NCI-H146 treated with DMSO at 0.1 percent for 48 hours (cell line): Measurements from ENCODE around the gene PTPRD.
A peak's percentile ranks its signal among the peaks of the same experiment; 100 is the strongest.

ENCODE experiments used
- DNase-seq: peaks from one replicate; lab custom pipeline; 2025; ENCODE audit not compliant: unreplicated experiment; lab: John Stamatoyannopoulos, UW

Gene PTPRD

DNA sequence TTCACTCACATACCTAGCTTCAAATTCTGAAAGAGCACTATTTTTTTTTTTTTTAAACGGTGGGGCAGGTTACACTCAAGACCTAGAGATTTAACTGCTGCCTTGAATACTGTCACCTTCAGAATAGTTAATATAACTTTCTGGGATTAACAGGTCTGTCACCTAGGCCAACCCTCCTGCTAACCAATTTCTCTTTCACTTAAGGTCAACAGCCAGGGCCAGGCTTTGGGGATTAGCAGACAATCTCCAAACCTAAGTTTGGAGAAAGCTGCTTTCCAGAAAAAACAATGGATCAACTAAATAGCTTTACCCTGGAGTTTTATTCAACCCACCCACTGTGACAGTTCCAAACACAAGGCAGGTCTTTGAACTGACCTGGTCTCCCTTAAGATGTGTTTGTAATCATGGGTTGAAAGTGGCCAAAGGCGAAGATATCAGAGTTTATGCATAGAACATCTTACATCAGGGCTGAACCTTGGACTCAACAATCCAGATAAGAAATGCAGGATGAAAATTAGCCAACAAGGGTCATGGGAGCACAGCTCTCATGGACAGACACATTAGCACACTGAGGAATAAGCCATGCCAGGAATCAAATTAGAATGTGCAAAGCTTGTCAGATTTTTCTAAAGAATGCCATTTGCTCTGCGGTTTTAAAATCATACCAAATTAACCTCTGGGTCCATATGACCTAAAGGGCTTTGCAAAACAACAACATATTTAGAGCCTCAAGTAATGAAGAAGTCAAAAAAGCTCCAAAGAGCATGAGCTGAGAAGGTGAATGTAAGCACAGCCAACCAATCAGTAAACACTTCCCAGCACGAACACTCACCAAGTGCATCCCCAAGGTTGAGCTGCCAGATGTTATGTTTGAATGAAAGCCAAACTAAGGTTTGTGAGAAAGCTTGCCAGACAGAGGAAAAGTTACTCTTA is 2274.7 kb downstream of the PTPRD start:
- no peak for DNase-seq

DNA sequence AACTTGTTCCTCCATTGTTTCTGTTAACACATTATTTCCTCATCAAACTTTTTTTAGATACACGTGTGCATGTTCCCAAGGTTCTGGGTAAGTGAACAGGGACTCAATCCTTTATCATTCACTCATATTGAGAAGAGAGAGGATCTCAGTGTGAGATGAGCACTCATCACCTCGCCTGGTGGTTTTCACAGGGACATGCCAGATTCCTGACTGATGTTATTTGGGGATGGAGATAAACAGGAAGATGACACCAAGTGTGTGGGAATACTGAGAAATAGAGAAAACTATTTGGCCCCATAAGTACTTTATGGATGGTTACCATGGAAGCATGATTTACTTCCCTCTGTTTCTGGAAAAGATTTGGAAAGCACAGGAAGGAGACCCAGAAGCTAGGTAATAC is 2279.9 kb downstream of the PTPRD start:
- DNase-seq, result no peak

DNA sequence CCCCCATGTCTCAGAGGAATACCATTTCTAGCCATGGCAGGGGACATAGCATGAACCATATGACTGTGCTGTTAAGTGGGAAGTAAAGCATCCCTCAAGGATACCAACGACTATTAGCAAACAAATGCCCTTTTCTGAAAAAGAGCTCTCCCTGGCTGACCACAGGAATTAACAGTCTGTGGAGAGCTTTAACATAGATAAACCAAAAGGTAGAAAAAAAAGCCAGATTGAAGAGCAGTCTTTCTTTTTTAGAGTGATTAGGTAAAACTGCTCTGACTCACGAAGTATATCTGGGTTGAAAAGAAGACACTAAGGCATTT is 2280.5 kb downstream of the PTPRD start:
- DNase-seq, result no peak

DNA sequence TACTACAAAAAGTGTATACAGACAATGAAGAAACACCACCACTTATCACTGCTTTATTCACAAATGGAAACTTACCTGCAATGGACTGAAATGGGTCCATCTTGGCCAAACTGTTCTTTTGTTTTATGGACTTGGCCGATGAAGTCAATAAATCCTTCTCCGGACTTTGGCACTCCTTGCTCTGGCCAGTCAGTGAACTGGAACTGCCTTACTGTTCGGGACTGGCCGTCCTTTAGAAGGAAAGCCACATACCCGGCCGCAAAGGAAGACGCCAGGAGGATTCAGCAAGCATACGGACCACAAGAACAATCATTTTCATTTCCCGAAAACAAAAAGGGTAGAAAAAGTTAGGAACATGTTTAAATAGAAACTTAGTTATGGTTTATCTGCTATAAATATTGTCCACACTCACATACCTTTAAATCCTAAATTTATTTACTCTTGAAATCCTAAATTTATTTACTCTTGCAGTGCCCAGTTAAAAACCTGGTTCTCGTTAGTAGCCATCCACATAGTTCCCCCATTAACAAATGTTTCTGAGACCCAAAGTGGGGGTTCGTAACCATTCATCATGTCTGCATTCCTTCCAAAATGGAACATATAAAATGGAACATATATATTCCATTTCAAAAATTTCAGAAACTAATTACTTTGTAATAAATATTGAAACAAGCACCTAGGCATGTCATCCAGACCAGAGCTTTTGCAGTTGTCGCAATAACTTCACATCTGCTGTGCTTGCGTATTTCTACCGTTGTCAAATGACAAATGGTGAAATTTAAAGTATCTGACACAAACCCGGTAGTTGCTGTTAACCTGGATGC is 2281.1 kb downstream of the PTPRD start:
- no peak for DNase-seq

DNA sequence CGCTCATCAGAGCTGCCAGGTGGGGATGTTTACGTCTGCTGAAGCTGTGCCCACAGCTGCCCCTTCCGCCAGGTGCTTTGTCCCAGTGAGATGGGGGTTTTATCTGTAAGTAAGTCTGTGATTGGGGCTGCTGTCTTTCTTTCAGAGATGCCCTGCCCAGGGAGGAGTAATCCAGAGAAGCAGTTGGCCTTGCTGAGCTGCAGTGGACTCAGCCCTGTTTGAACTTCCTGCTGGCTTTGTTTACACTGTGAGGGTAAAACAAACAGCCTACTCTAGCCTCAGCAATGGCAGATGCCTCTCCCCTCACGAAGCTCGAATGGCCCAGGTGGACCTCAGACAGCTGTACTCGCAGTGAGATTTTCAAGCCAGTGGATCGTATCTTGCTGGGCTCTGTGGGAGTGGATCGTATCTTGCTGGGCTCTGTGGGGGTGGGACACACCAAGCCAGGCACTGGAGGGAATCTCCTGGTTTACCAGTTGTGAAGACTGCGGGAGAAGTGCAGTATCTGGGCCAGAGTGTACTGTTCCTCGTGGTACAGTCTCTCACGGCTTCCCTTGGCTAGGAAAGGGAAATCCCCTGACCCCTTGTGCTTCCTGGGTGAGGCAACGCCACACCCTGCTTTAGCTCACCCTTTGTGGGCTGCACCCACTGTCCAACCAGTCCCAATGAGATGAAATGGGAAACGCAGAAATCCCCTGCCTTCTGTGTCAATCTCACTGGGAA is 2283.1 kb downstream of the PTPRD start:
- DNase-seq, result peak; percentile 99

DNA sequence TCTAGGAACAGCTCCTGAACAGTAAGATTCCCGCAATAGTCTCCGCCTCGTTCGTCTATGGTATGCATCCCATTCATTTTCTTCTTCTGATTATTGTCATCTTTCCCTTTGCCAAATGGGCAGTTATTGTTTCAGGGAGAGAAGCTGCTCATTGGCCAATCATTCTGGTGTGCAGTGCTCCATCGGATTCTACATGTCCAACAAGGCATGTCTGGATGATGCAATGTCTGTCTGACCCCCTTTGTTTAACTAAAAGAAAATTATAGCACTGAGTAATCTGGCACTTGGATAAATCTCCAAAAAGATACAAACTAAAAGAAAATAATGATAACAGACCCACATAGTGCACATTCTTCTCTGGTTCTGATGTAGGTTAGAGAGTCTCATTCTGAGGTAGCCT is 2297.6 kb downstream of the PTPRD start:
- no peak for DNase-seq

DNA sequence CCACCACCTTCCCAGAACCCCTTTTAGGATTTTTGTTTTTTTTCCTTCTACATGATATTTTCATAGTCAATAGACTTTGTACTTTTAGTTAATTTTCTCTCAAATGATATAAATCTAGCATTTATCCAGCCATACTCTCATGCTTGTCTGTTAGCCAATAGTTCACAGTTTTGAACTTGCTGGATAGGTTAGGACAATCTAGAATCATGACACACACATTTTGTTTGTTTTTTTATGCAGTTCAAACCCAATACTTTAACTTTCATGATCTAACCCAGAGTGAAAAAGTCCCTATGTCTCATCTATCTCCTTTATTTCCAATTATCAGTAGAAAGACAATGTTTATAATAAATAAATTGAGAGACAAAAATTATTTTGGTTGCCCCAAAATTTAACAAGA is 2303.5 kb downstream of the PTPRD start:
- DNase-seq, result no peak

DNA sequence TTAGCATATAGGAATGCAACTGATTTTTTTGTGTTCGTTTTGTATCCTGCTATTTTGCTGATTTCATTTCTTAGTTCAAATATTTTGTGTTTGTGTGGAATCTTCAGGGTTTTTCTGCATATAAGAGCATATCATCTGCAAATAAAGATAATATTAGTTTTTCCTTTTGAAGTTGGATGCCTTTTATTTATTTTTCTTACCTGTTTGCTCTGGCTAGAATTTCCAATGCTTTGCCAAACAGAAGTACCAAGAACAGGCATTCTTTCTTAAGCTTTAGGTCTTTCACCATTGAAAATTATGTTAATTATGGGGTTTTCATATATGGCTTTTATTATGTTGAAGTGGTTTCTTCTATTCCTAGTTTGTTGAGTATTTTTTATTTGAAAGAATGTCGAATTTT is 2308.1 kb downstream of the PTPRD start:
- DNase-seq, result no peak

DNA sequence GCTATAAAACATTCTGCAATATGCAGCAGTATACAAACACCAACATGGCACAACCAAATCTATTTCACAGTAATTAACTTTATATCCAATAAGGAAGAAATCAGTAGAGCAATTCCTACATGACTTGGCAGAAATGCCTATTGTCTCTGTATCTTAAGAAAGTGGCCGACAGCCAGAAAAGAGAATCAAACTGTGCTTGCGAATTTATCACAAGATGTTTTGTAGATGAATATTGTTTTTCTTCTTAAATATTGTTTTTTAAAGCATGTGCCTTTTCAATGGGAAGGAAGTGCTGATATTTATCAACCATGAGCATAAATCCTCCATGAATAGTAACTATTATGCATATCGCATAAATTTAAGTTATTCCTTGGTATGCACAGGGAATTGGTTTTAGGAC is 2311.5 kb downstream of the PTPRD start:
- no peak for DNase-seq

DNA sequence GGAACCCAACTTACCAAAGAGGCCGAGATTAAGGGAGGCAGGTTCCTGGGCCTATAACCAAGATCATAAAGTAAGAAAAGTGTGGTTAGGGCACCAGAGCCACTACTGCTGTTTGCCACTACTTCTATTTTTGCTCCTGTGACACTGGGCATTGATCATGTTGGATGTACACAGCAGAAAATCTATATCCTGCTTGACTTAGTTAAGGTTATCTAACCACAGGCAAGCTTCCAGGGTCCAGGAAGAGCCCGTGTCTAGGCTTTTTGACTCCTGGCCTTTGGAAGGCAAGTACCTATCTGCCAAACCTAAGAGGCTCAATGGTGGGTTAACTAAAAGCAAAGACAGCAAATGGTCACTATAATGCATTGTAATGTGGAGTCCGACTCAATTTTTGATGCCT is 2315.8 kb downstream of the PTPRD start:
- no peak for DNase-seq

DNA sequence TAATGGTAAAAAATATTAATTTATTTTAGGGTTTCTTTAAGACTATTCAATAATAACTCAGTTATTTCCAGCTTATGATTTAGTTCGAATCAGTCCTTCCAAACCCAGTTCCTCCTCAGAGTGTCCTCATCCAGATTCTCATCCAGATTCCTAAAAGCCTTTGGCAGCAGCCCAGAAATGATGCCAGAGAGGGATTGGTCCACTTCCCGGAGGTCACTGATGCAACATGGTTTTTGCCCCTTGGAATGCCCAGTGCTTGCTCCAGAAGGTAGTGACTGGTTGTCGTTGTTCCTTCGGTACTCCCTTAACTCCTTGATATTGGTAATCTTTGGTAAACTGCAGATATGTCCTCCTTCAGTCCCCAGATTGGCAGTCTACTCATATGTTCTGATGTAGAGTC is 2320.1 kb downstream of the PTPRD start:
- no peak for DNase-seq

DNA sequence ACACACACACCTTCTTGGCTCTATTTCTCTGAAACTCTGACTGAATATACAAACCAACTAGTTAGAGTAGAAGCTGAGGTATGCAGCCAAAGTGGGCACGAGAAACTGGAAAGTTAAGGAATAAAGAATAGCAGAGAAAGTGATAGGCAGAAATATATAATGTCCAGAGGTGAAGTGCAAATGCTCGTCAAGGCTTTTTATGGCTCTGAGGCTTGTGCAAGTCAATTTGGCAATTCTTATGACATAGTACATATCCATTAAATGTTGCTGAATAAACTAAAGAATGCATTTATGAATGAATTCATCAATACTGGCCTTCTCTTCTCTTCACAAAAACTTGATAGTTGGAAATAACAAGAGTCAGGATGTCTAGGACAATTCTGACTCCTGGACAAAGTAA is 2323.1 kb downstream of the PTPRD start:
- DNase-seq, result no peak

DNA sequence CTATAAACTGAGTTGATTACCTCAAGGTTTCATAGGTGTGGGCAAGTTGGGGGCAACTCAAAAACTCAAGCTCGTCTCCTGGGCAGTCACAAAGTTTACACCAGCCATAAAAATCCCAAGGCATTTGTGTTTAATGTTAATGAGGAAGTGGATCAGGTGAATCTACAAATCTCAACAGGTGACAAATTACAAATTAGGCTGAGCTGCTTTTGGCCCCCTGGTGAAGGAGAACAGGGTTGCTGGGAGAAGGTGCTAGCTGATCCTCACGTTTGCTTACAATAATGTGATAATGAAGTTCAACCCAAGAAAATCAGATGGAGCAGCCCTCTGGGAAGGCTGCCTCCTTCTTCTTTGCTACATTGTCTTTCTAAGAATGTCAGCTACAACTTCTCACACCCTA is 2324.8 kb downstream of the PTPRD start:
- no peak for DNase-seq

DNA sequence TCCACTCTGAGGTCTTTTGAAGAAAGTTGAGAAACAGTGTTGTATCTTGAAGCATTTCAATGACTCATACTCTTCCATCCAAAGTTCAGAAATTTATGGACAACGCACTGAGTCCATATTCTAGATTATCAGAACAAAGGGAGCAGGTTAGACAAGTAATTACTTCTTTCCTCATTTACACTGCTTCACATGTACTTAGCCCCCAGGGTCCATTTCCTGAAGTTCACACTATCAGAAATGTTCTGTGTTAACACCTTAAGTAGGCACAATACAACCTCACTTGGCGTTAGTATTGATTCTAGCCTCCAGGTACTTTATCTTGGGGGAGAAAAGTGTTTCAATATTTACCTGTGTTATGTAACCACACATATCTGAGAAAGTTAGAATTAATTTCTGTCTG is 2325.3 kb downstream of the PTPRD start:
- no peak for DNase-seq

DNA sequence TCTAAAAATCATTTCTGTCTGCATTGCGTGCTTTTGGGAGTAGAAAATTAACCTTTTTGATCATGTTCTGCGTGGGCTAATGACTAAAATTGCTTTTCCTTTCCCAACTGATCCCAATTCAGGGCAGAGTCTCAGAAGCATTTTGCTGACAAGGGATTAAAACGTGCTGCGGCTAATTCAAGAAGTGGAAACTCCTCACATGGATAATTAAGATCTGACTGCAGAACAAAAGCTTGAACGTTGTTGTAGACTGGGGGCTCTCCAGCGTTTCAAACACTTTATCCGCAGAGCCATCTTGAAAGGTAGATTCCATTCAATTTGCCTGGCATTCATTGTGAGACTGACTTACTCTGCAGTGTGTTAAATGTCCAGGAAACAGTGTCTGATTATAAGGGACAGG is 2327.9 kb downstream of the PTPRD start:
- DNase-seq, result no peak

DNA sequence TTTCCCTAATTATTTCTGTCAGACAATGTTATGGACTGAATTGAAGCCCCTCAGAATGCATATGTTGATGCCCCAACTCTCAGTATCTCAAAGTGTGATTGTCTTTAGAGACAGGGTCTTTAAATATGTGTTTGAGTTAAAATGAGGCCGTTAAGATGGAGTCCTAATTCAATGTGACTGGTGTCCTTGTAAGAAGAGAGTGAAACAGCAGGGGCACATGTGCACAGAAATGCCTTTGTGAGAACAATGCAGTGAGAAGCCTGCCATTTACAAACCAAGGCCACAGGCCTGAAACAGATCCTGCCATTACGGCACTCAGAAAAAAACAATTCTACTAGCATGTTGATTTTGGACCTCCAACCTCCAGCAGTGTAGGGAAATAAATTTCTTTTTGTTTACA is 2330.3 kb downstream of the PTPRD start:
- DNase-seq, result no peak

DNA sequence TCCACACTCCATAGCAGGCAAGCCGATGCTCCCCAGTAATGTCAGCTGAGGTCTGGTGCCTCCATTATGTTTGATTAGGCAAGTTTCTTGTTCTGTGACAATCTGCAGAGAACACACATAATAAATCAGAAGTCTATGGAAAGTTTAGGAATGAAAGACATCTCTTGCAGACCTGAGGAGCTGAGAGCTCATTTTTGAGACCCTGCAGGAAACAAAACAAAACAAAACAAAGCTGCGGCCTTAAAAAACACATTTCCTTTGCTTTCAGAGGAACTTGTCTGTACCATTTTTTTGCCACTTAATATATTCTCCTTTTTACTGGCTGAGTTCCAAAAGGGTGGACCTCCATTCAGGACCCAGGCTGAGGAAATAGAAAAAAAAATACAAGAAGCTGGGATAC is 2332.0 kb downstream of the PTPRD start:
- DNase-seq, result no peak

DNA sequence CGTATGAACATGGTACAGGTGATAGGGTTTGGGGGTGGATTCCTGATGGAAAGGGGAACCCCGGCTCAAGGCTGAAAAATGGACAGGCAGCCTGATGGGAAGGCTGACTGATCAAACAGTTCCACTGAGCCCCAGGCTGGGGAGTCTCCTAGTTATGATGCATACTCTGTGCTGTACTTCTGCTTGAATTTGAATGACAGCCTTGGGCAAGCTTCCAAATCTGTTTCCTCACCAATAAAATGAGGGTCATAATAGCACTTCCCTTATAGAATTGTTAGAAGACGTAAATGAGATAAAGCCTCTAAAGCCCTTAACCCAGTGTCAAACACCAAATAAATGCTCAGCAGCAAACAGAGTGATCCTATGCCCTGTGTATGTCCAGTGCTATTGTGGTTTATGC is 2334.8 kb downstream of the PTPRD start:
- no peak for DNase-seq

DNA sequence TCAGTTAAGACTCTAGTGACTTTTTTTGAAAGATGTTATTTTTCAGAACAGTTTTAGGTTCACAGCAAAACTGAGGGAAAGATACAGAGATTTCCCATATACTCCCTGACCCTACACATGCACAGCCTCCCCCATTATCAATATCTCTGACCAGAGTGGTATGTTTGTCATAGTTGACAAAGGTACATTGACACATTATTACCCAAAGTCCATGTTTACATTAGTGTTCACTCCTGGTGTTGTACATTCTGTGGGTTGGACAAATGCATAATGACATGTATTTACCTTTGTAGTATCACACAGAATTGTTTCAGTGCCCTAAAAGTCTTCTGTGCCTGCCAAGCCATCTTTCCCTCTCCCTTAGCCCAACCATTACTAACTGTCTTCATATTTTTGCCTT is 2342.6 kb downstream of the PTPRD start:
- no peak for DNase-seq

DNA sequence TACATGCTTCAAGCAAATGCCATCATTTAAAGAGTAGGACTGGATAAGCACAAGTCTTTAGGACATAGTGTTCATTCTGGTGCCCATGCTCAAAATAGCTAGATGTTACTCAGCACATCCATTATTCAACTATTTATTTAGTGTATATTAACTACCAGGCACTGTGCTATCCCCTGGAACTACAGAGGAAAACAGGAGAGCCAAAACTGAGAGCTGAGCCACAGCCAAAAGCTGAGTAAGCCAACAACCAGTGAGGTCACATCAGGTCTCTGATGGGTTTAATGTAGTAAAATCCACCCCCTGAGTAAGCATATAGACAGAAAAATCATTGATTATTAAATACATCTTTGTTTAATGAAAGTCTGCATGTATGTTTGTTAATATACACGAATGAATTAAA is 2343.9 kb downstream of the PTPRD start:
- no peak for DNase-seq

DNA sequence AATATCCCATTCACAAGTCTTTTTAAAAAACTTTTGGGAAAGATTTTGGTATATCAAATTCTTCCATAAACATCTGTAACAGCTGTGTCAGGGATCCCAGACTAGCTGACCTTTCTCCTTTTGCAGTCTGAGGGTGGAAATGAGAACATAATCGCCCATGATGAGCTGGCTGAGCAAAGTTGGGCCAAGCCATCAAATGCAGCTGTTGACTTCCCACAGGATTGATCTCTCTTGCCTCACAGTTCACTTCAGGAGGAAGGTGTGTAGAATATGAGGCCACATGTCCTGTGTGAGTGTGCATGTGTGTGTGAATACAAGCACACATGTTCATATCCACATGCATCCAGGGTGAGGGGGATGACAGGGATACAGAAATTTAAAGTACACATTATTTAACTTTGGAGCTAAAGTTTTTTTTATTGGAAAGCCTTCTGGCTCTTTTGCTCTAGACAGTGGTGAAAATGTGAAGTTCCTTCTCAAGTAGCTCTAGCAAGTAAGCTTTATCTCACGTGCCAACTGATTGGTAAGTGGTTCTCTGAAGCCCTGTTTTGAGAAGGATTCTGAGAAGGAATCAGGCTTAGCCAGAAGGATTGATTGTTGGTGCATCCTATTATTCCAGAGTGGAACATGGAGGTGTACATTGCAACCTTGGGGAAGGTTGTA is 2344.5 kb downstream of the PTPRD start:
- no peak for DNase-seq
